Measurements from ENCODE around the gene HTR3E. TPM values are rescaled to one million over a fixed set of nuclear protein-coding genes. Genes with fewer than 3 reads are reported as not detected.

HTR3E gene
- total and polyA plus RNA-seq, 2 of the 13 experiments (the other 11 are each of a cell fraction or from before 2014, with no cell fraction given), result not detected

GRCh38 chr3:184143327-184143726, 46.5 kb downstream of the HTR3E start:
- no TSS peak for BruUV-seq (replicated peaks)

More at GRCh38 chr3:184143327-184143726, 46.5 kb downstream of the HTR3E start:
- H4K20me1 ChIP-seq (ENCODE audit: insufficient read depth, low read length), result no peaks in the 10 kb centered on the region
- H3K79me2 ChIP-seq (ENCODE audit: insufficient read depth, low read length), result no peaks in the 10 kb centered on the region
- in situ Hi-C loops (cut with HindIII; ENCODE audit: extremely low pct_ligation_motif_present, low pct_unique_long_range_greater_than_20kb), result loop anchor here (25.0 kb wide), 1 partner anchor 256 kb away; the partner anchor contains the start of gene PARL
- peaks cover 7% of the 10 kb centered on the region for H3K4me1 ChIP-seq (ENCODE audit: insufficient read depth, low read length)
- no peak overlapping the region for H2AFZ ChIP-seq (ENCODE audit: low read length)
- H3K27me3 ChIP-seq (ENCODE audit: control insufficient read depth in 1 of 2, insufficient read depth in 2 of 2, low read length in 2 of 2), result no peaks in the 10 kb centered on the region
- FAIRE-seq (no peak), DNase-seq (ENCODE audit: low spot score) (no peak), ATAC-seq (no peak)
- no peak overlapping the region for H3K4me3 ChIP-seq (replicated peaks in 1 of 3; ENCODE audit: insufficient read depth in 1 of 3, low read depth in 2 of 3, low read length in 3 of 3)
- no peak overlapping the region for H3K27ac ChIP-seq (ENCODE audit: extremely low read length, insufficient read depth, low read length)
- H3K36me3 ChIP-seq (replicated peaks in 1 of 2; ENCODE audit: control insufficient read depth in 1 of 2, insufficient read depth in 2 of 2, low read length in 2 of 2), result peaks cover 26 to 62% of the 10 kb centered on the region in 2 experiments
- H3K4me2 ChIP-seq (ENCODE audit: low read depth, low read length), result no peak overlapping the region
- CTCF ChIA-PET (ENCODE audit: low intra/inter-chr PET ratio, low total read pairs), result no interaction called here
- H3K9ac ChIP-seq (ENCODE audit: insufficient read depth, low read depth, low read length), result no peak overlapping the region
- POLR2A ChIA-PET, result interaction anchor here (1.2 kb wide), 1 partner anchor 98 kb away, joined by 3 read pairs; no protein-coding TSS in a partner anchor
- TF ChIP-seq ZNF773 (CRISPR knock-in tag; IDR thresholded peaks at IDR 0.05; ENCODE audit: borderline replicate concordance), result no peak
- TF ChIP-seq ZGPAT (CRISPR knock-in tag; IDR thresholded peaks at IDR 0.05), result no peak
- no peak for TF ChIP-seq ZMAT3 (CRISPR knock-in tag; conservative IDR thresholded peaks at IDR 0.05)
- TF ChIP-seq GTF3A (CRISPR knock-in tag; conservative IDR thresholded peaks at IDR 0.05), result no peak
- TF ChIP-seq HHEX (CRISPR knock-in tag; IDR thresholded peaks at IDR 0.05), result no peak
- no peak for TF ChIP-seq NAIF1 (CRISPR knock-in tag; IDR thresholded peaks at IDR 0.05; ENCODE audit: borderline replicate concordance)
- TF ChIP-seq KAT2B (IDR thresholded peaks at IDR 0.05; ENCODE audit: borderline replicate concordance, low read depth, low read length), result no peak
- TF ChIP-seq, protein P1, sequence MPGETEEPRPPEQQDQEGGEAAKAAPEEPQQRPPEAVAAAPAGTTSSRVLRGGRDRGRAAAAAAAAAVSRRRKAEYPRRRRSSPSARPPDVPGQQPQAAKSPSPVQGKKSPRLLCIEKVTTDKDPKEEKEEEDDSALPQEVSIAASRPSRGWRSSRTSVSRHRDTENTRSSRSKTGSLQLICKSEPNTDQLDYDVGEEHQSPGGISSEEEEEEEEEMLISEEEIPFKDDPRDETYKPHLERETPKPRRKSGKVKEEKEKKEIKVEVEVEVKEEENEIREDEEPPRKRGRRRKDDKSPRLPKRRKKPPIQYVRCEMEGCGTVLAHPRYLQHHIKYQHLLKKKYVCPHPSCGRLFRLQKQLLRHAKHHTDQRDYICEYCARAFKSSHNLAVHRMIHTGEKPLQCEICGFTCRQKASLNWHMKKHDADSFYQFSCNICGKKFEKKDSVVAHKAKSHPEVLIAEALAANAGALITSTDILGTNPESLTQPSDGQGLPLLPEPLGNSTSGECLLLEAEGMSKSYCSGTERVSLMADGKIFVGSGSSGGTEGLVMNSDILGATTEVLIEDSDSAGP (CRISPR knock-in tag; IDR thresholded peaks at IDR 0.05; ENCODE audit: borderline replicate concordance), result no peak
- TF ChIP-seq ADNP (CRISPR knock-in tag; IDR thresholded peaks at IDR 0.05), result no peak
- TF ChIP-seq, protein P2, sequence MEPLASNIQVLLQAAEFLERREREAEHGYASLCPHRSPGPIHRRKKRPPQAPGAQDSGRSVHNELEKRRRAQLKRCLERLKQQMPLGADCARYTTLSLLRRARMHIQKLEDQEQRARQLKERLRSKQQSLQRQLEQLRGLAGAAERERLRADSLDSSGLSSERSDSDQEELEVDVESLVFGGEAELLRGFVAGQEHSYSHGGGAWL (CRISPR knock-in tag; IDR thresholded peaks at IDR 0.05), result no peak
- no peak for TF ChIP-seq PHF5A (CRISPR knock-in tag; IDR thresholded peaks at IDR 0.05; ENCODE audit: low read depth, unreplicated experiment)
- TF ChIP-seq SIX1 (CRISPR knock-in tag; IDR thresholded peaks at IDR 0.05; ENCODE audit: borderline replicate concordance), result no peak
- TF ChIP-seq, protein P3, sequence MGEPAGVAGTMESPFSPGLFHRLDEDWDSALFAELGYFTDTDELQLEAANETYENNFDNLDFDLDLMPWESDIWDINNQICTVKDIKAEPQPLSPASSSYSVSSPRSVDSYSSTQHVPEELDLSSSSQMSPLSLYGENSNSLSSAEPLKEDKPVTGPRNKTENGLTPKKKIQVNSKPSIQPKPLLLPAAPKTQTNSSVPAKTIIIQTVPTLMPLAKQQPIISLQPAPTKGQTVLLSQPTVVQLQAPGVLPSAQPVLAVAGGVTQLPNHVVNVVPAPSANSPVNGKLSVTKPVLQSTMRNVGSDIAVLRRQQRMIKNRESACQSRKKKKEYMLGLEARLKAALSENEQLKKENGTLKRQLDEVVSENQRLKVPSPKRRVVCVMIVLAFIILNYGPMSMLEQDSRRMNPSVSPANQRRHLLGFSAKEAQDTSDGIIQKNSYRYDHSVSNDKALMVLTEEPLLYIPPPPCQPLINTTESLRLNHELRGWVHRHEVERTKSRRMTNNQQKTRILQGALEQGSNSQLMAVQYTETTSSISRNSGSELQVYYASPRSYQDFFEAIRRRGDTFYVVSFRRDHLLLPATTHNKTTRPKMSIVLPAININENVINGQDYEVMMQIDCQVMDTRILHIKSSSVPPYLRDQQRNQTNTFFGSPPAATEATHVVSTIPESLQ (CRISPR knock-in tag; conservative IDR thresholded peaks at IDR 0.05), result no peak
- no peak for TF ChIP-seq FOXA3 (CRISPR knock-in tag; IDR thresholded peaks at IDR 0.05)
- H3K9me3 ChIP-seq (ENCODE audit: low read length), result no peaks in the 10 kb centered on the region
- intact Hi-C loops (cut with micrococcal nuclease; ENCODE audit: unreplicated experiment), result no loop called here
- 97% methylated on average over 3 of the region's 3 CpGs for WGBS (ENCODE audit: low lambda C conversion rate)

Data from HepG2 (cell line).